H1 (cell line): Measurements from ENCODE around the gene EPM2A.

ENCODE experiments used
- EZH2 ChIP-seq: fragments of 200-600 bp; sonication (generic); IDR thresholded peaks from 2 replicates; pipeline ENCODE4 v1.7.1; 2012; ENCODE audit warnings: low read depth, mild to moderate bottlenecking, moderate library complexity, low read length, inconsistent platforms; ENCODE audit not compliant: severe bottlenecking
- NRF1 ChIP-seq: IDR thresholded peaks from 2 replicates; pipeline ENCODE4 v1.6.1; 2011; ENCODE audit warnings: mild to moderate bottlenecking, low read depth, low read length, improper control_type of control experiment
- PHF8 ChIP-seq: fragments of 200-600 bp; sonication (generic); conservative IDR thresholded peaks from 2 replicates; pipeline ENCODE4 v1.7.1; 2012; ENCODE audit warnings: low read depth, mild to moderate bottlenecking, inconsistent platforms, low read length, moderate library complexity
- RNF2 ChIP-seq: fragments of 200-900, 300-1000 bp; sonication (generic); IDR thresholded peaks from 2 replicates; pipeline ENCODE4 v1.7.1; 2016; ENCODE audit warnings: borderline replicate concordance, low read depth, mild to moderate bottlenecking, antibody characterized with exemption, low read length; ENCODE audit not compliant: poor library complexity, severe bottlenecking; ENCODE audit errors: missing control alignments
- SRF ChIP-seq: IDR thresholded peaks from 2 replicates; pipeline ENCODE4 v1.6.1; 2011; ENCODE audit warnings: mild to moderate bottlenecking, low read depth, low read length, moderate library complexity
- TAF1 ChIP-seq: IDR thresholded peaks from 2 replicates; pipeline ENCODE4 v1.6.1; 2011; ENCODE audit warnings: mild to moderate bottlenecking, low read depth, low read length
- TBP ChIP-seq: IDR thresholded peaks from 2 replicates; pipeline ENCODE4 v1.6.1; 2011; ENCODE audit warnings: low read depth, low read length, improper control_type of control experiment
- YY1 ChIP-seq: IDR thresholded peaks from 2 replicates; pipeline ENCODE4 v1.6.1; 2011; ENCODE audit warnings: low read depth, mild to moderate bottlenecking, low read length
- TF ChIP-seq, protein P1 (sequence below), 3 experiments: IDR thresholded peaks; 1 replicate in 2 of 3; 2 replicates in 1 of 3; pipeline versions ENCODE4 v1.5.1 to v1.6.1; 2011; ENCODE audit warnings: low read length in 3 of 3, mild to moderate bottlenecking in 3 of 3, inconsistent platforms in 2 of 3, low read depth in 1 of 3, moderate library complexity in 1 of 3; ENCODE audit not compliant: insufficient read depth in 1 of 3; ENCODE audit errors: control extremely low read depth in 1 of 3

GRCh38 chr6:145685932-145686331 is 49.4 kb downstream of the EPM2A start:
- TF ChIP-seq PHF8 (no peak), TAF1 (no peak), YY1 (no peak), NRF1 (no peak), RNF2 (no peak), EZH2 (no peak), SRF (no peak), TBP (no peak)
- TF ChIP-seq, protein P1, sequence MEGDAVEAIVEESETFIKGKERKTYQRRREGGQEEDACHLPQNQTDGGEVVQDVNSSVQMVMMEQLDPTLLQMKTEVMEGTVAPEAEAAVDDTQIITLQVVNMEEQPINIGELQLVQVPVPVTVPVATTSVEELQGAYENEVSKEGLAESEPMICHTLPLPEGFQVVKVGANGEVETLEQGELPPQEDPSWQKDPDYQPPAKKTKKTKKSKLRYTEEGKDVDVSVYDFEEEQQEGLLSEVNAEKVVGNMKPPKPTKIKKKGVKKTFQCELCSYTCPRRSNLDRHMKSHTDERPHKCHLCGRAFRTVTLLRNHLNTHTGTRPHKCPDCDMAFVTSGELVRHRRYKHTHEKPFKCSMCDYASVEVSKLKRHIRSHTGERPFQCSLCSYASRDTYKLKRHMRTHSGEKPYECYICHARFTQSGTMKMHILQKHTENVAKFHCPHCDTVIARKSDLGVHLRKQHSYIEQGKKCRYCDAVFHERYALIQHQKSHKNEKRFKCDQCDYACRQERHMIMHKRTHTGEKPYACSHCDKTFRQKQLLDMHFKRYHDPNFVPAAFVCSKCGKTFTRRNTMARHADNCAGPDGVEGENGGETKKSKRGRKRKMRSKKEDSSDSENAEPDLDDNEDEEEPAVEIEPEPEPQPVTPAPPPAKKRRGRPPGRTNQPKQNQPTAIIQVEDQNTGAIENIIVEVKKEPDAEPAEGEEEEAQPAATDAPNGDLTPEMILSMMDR (IDR thresholded peaks at IDR 0.05; ENCODE audit: control extremely low read depth in 1 of 3, insufficient read depth in 1 of 3, low read depth in 1 of 3, low read length in 3 of 3), result no peak
